Measurements from ENCODE around the gene SLC39A6. TPM values are rescaled to one million over a fixed set of nuclear protein-coding genes. Genes with fewer than 3 reads are reported as not detected.
"Not testable (repeated sequence)": the region's sequence is repeated elsewhere in the genome, so short reads cannot be mapped to it uniquely, and the experiment has no call there.

Gene SLC39A6
- total RNA-seq, 3 donors from 2014 or later (not counting 1 experiment from before 2014, with no cell fraction given) = 15.2 to 18.8 (median 18.1) TPM

DNA sequence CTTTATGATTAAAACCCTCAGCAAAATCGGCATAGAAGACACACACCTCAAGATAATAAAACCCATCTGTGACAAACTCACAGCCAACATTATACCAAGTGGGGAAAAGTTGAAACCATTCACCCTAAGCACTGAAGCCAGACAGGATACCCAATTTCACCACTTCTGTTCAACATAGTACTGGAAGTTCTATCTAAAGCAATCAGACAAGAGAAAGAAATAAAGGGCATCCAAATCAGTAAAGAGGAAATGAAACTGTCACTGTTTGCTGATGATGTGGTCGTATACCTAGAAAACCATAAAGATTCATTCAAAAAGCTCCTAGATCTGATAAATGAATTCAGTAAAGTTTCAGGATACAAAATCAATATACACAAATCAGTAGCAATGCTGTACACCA, 45.4 kb downstream of the SLC39A6 start:
- intact Hi-C loops (cut with micrococcal nuclease) = no loop called here

DNA sequence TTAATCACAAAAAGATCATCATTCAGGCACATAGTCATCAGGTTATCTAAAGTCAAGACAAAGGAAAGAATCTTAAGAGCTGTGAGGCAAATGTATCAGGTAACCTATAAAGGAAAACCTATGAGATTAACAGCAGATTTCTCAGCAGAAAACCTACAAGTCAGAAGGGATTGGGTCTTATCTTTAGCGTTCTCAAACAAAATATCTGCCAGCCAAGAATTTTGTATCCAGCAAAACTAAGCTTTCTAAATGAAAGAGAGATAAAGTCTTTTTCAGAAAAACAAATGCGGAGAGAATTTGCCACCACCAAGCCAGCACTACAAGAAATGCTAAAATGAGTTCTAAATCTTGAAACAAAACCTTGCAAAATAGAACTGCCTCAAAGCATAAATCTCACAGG, 48.0 kb downstream of the SLC39A6 start:
- H3K36me3 ChIP-seq (ENCODE audit: control insufficient read depth, insufficient read depth, low read length); ATAC-seq; DNase-seq; H3K4me3 ChIP-seq (ENCODE audit: low read length); H3K27me3 ChIP-seq (ENCODE audit: control insufficient read depth, insufficient read depth, low read length); H3K9me3 ChIP-seq (ENCODE audit: control insufficient read depth, insufficient read depth, low read length); H3K9me3 Mint-ChIP-seq; H3K27ac ChIP-seq (ENCODE audit: low read length); H3K4me3 Mint-ChIP-seq; H3K4me1 ChIP-seq (ENCODE audit: control insufficient read depth, insufficient read depth, low read length); intact Hi-C loops (cut with micrococcal nuclease); H3K4me1 Mint-ChIP-seq; H3K27ac Mint-ChIP-seq: not testable (repeated sequence)
- Mint-ChIP-seq H3K27me3 (ENCODE audit: low read depth in 2 of 2) (peaks cover 16 to 42% of the 10 kb centered on the region in 2 donors), H3K36me3 (peaks cover 14% of the 10 kb centered on the region)
- 87% methylated on average over 2 of the region's 2 CpGs for WGBS (ENCODE audit: insufficient coverage)

More for the DNA sequence above, 45.4 kb downstream of the SLC39A6 start:
- Mint-ChIP-seq H3K27me3 (ENCODE audit: low read depth in 2 of 2) (peaks cover 13 to 34% of the 10 kb centered on the region in 2 donors), H3K9me3 (peaks cover 2 to 6% of the 10 kb centered on the region in 2 donors), H3K4me3 (no peak overlapping the region), H3K27ac (no peak overlapping the region), H3K4me1 (no peaks in the 10 kb centered on the region), H3K36me3 (peaks cover 14% of the 10 kb centered on the region)
- DNase-seq (no peak), ATAC-seq (no peak)
- TF ChIP-seq, protein P1, sequence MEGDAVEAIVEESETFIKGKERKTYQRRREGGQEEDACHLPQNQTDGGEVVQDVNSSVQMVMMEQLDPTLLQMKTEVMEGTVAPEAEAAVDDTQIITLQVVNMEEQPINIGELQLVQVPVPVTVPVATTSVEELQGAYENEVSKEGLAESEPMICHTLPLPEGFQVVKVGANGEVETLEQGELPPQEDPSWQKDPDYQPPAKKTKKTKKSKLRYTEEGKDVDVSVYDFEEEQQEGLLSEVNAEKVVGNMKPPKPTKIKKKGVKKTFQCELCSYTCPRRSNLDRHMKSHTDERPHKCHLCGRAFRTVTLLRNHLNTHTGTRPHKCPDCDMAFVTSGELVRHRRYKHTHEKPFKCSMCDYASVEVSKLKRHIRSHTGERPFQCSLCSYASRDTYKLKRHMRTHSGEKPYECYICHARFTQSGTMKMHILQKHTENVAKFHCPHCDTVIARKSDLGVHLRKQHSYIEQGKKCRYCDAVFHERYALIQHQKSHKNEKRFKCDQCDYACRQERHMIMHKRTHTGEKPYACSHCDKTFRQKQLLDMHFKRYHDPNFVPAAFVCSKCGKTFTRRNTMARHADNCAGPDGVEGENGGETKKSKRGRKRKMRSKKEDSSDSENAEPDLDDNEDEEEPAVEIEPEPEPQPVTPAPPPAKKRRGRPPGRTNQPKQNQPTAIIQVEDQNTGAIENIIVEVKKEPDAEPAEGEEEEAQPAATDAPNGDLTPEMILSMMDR (IDR thresholded peaks at IDR 0.05) = no peak
- WGBS (ENCODE audit: insufficient coverage) = 75% methylated on average over 1 of the region's 2 CpGs
- Histone ChIP-seq H3K27ac (ENCODE audit: low read length) (no peak overlapping the region), H3K9me3 (ENCODE audit: control insufficient read depth, insufficient read depth, low read length) (no peaks in the 10 kb centered on the region), H3K36me3 (ENCODE audit: control insufficient read depth, insufficient read depth, low read length) (no peaks in the 10 kb centered on the region), H3K4me3 (ENCODE audit: low read length) (no peak overlapping the region), H3K4me1 (ENCODE audit: control insufficient read depth, insufficient read depth, low read length) (no peaks in the 10 kb centered on the region), H3K27me3 (ENCODE audit: control insufficient read depth, insufficient read depth, low read length) (no peaks in the 10 kb centered on the region)

DNA sequence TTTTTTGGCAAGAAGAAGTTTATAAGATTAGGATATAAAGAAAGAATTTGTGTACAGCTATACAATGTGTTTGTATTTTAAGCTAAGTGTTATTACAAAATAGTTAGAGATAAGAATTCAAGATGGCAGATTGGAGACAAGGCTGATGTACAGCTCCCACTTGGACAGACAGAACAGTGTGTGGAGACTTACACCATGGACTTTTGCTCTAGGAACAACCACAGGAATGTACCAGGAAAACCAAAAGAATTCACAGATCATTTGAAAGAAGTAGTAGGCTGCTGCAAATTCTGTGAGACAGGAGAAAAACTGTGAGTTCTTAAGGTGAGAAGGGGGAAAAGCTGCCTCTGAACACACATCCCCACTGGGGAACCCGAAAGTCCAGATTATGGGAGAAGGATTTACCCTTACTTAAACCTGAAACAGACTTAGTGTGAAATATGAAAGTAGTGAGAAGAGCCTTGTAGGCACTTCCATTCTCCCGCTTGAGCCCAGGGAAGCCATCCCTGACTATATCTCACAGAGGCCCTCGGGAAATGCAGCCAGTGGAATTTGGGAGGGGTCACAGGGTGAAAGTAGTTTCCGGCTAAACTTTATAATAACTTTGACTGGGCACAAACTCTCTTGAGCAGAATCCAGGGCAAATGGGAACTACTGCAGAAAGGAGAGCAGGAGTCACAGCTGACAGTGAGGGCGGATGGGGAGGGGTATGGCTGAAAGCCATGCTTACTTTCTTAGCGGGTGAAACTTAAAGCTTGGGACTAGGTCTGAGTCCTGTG, 50.2 kb downstream of the SLC39A6 start:
- H3K4me3 ChIP-seq (ENCODE audit: low read length) = no peak overlapping the region

DNA sequence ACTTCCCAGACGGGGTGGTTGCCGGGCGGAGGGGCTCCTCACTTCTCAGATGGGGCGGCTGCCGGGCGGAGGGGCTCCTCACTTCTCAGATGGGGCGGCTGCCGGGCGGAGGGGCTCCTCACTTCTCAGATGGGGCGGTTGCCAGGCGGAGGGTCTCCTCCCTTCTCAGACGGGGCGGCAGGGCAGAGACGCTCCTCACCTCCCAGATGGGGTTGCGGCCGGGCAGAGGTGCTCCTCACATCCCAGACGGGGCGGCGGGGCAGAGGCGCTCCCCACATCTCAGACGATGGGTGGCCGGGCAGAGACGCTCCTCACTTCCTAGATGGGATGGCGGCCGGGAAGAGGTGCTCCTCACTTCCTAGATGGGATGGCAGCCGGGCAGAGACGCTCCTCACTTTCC, 51.4 kb downstream of the SLC39A6 start:
- H3K4me1 Mint-ChIP-seq; DNase-seq; intact Hi-C loops (cut with micrococcal nuclease); H3K4me1 ChIP-seq (ENCODE audit: control insufficient read depth, insufficient read depth, low read length); H3K27me3 ChIP-seq (ENCODE audit: control insufficient read depth, insufficient read depth, low read length); H3K27ac ChIP-seq (ENCODE audit: low read length); ATAC-seq; H3K9me3 Mint-ChIP-seq; H3K36me3 ChIP-seq (ENCODE audit: control insufficient read depth, insufficient read depth, low read length); H3K4me3 ChIP-seq (ENCODE audit: low read length); H3K9me3 ChIP-seq (ENCODE audit: control insufficient read depth, insufficient read depth, low read length); H3K4me3 Mint-ChIP-seq; H3K27ac Mint-ChIP-seq: not testable (repeated sequence)
- Mint-ChIP-seq H3K27me3 (ENCODE audit: low read depth in 2 of 2) (peaks cover 24 to 51% of the 10 kb centered on the region in 2 donors), H3K36me3 (peaks cover 14% of the 10 kb centered on the region)
- 98% methylated on average over 12 of the region's 27 CpGs for WGBS (ENCODE audit: insufficient coverage)

More for the DNA sequence above, 50.2 kb downstream of the SLC39A6 start:
- Histone ChIP-seq H3K4me1 (ENCODE audit: control insufficient read depth, insufficient read depth, low read length) (no peaks in the 10 kb centered on the region), H3K9me3 (ENCODE audit: control insufficient read depth, insufficient read depth, low read length) (no peaks in the 10 kb centered on the region), H3K36me3 (ENCODE audit: control insufficient read depth, insufficient read depth, low read length) (no peaks in the 10 kb centered on the region), H3K27ac (ENCODE audit: low read length) (no peak overlapping the region), H3K27me3 (ENCODE audit: control insufficient read depth, insufficient read depth, low read length) (peaks cover 2% of the 10 kb centered on the region)
- H3K27ac Mint-ChIP-seq = no peak overlapping the region
- H3K9me3 Mint-ChIP-seq = peaks cover 2 to 6% of the 10 kb centered on the region in 2 donors
- 88% methylated on average over 5 of the region's 6 CpGs for WGBS (ENCODE audit: insufficient coverage)
- H3K36me3 Mint-ChIP-seq = peaks cover 14% of the 10 kb centered on the region
- no peak for ATAC-seq
- intact Hi-C loops (cut with micrococcal nuclease) = no loop called here
- no peaks in the 10 kb centered on the region for H3K4me1 Mint-ChIP-seq
- no peak overlapping the region for H3K4me3 Mint-ChIP-seq
- TF ChIP-seq, protein P1 (IDR thresholded peaks at IDR 0.05) = no peak
- DNase-seq = no peak
- H3K27me3 Mint-ChIP-seq (ENCODE audit: low read depth in 2 of 2) = peaks cover 20 to 54% of the 10 kb centered on the region in 2 donors
